ENCODE results near the gene TFF3.

- no peak for TF ChIP-seq CTCF (conservative IDR thresholded peaks at IDR 0.05; ENCODE audit: low read length)
- no peak for TF ChIP-seq EZH2phosphoT487 (IDR thresholded peaks at IDR 0.05; ENCODE audit: borderline replicate concordance, low read depth, low read length)
Observed at GRCh38 chr21:42337276-42337675, 22.1 kb upstream of the TFF3 start.
